ENCODE results near the gene GRIN3B. TPM values are rescaled to one million over a fixed set of nuclear protein-coding genes. Genes with fewer than 3 reads are reported as not detected.

GRIN3B gene
- total and polyA plus RNA-seq, 2 of the 8 experiments (the other 6 are each of a cell fraction or from before 2014, with no cell fraction given), result 0.45 to 1.0 TPM

DNA sequence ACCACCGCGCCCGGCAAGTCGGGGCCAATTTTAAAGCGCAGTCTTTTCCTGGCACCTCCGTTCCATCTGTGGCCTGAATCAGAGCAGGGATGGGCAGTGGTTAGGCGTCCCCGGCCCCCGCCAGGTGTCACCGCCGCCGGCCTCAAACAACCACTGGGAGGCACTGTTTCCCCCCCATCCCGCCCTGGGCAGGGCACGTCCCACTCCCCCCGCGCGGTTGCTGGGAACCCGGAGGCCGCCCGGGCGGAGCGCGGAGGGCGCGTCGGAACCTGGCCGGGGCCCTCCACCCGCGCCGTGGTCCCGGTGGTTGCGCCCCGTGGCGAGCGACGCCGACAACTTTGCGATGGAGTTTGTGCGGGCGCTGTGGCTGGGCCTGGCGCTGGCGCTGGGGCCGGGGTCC is at the start of gene GRIN3B (continued):
- TF ChIP-seq, protein P1, sequence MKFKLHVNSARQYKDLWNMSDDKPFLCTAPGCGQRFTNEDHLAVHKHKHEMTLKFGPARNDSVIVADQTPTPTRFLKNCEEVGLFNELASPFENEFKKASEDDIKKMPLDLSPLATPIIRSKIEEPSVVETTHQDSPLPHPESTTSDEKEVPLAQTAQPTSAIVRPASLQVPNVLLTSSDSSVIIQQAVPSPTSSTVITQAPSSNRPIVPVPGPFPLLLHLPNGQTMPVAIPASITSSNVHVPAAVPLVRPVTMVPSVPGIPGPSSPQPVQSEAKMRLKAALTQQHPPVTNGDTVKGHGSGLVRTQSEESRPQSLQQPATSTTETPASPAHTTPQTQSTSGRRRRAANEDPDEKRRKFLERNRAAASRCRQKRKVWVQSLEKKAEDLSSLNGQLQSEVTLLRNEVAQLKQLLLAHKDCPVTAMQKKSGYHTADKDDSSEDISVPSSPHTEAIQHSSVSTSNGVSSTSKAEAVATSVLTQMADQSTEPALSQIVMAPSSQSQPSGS (IDR thresholded peaks at IDR 0.05; ENCODE audit: low read length), result no peak
- TF ChIP-seq TBP (IDR thresholded peaks at IDR 0.05; ENCODE audit: low read depth, low read length), result no peak
- TF ChIP-seq MAFK (IDR thresholded peaks at IDR 0.05; ENCODE audit: low read depth, low read length), result no peak
- no peak for TF ChIP-seq TEAD4 (IDR thresholded peaks at IDR 0.05; ENCODE audit: low read depth, low read length)
- TF ChIP-seq CTCF (IDR thresholded peaks at IDR 0.05; ENCODE audit: control extremely low read depth in 1 of 3, insufficient read depth in 1 of 3, low read depth in 1 of 3, low read length in 3 of 3), result peak; percentile 78 to 87 (median 86)
- TF ChIP-seq CREB1 (IDR thresholded peaks at IDR 0.05), result peak; percentile 42; the same call in 1 of the 2 replicates
- no peak for TF ChIP-seq SIX5 (IDR thresholded peaks at IDR 0.05; ENCODE audit: low read depth, low read length)
- no peak for TF ChIP-seq RXRA (IDR thresholded peaks at IDR 0.05; ENCODE audit: insufficient read depth, low read depth, low read length)
- TF ChIP-seq GTF2F1 (IDR thresholded peaks at IDR 0.05; ENCODE audit: borderline replicate concordance, low read depth, low read length), result no peak
- no peak for TF ChIP-seq SAP30 (IDR thresholded peaks at IDR 0.05; ENCODE audit: insufficient read depth, insufficient replicate concordance, low read length)
- TF ChIP-seq HDAC6 (IDR thresholded peaks at IDR 0.05; ENCODE audit: low read depth, low read length), result no peak
- TF ChIP-seq GABPA (IDR thresholded peaks at IDR 0.05; ENCODE audit: borderline replicate concordance, insufficient read depth, low read length), result peak; percentile 72; the same call in 1 of the 2 replicates
- no peak for TF ChIP-seq CTBP2 (IDR thresholded peaks at IDR 0.05; ENCODE audit: borderline replicate concordance, insufficient read depth, insufficient read length, low read length)
- TF ChIP-seq CHD1 (IDR thresholded peaks at IDR 0.05; ENCODE audit: low read depth, low read length), result no peak
- TF ChIP-seq PHF8 (conservative IDR thresholded peaks at IDR 0.05; ENCODE audit: low read depth, low read length), result no peak
- 0 out of 2 replicates have a peak, but pooled peaks have one; percentile 24 for TF ChIP-seq YY1 (IDR thresholded peaks at IDR 0.05; ENCODE audit: low read depth, low read length)
- TF ChIP-seq NRF1 (IDR thresholded peaks at IDR 0.05; ENCODE audit: low read depth, low read length), result no peak
- TF ChIP-seq SP2 (IDR thresholded peaks at IDR 0.05; ENCODE audit: low read length), result no peak
- no peak for TF ChIP-seq BRCA1 (IDR thresholded peaks at IDR 0.05; ENCODE audit: low read depth, low read length)
- TF ChIP-seq POLR2A (IDR thresholded peaks at IDR 0.05; ENCODE audit: control extremely low read depth in 1 of 2, low read depth in 2 of 2, low read length in 2 of 2), result no peak
- no peak for TF ChIP-seq CEBPB (IDR thresholded peaks at IDR 0.05; ENCODE audit: low read depth, low read length)
- no peak for TF ChIP-seq POU5F1 (IDR thresholded peaks at IDR 0.05; ENCODE audit: low read depth, low read length)

All from H1 (cell line).